HCT116 (cell line): ENCODE data around the gene LRFN4. TPM values are rescaled to one million over a fixed set of nuclear protein-coding genes. Genes with fewer than 3 reads are reported as not detected.

Experiments
- ATAC-seq: fragments of 200-7000 bp; cut with Tn5 transposase; 2 replicates; pipeline ENCODE4 v1.9.1; 2020; ENCODE audit warnings: mild to moderate bottlenecking, moderate library complexity
- BruUV-seq: library from RNA; stranded (reverse); fragments of 400-500 nt; replicated peaks from 2 replicates; lab custom pipeline; 2021; lab: Mats Ljungman, UMichigan
- CTCF ChIA-PET: fragments of 300-600 bp; sonication (Branson Sonifier 250); formaldehyde crosslinking; loops from one replicate; lab custom pipeline; 2021; ENCODE audit warnings: antibody characterized with exemption; lab: Charles Lee
- POLR2A ChIA-PET: fragments of 300-600, 350-600 bp; sonication (Branson Sonifier 250); formaldehyde crosslinking; loops from one replicate; lab custom pipeline; 2021; ENCODE audit warnings: antibody characterized with exemption; lab: Charles Lee
- RAD21 ChIA-PET, 2 experiments: fragments of 300-600 bp; sonication (Branson Sonifier 250); formaldehyde crosslinking; loops; one replicate each; lab custom pipeline; 2023; ENCODE audit warnings: low total read pairs in 2 of 2; ENCODE audit not compliant: uncharacterized antibody in 2 of 2, unreplicated experiment in 2 of 2, low non-redundant PET in 1 of 2; lab: Charles Lee
- DNase-seq: peaks from one replicate; pipeline ENCODE4 v3.0.0-alpha.2; 2010; ENCODE audit warnings: low read depth, low spot score
- H2AFZ ChIP-seq: fragments of 200-600 bp; shearing (Covaris generic), sonication (generic); 2 replicates; pipeline ENCODE4 v1.6.1; 2017; ENCODE audit warnings: low read depth, mixed run types, mixed read lengths, antibody characterized with exemption, low read length; ENCODE audit not compliant: poor library complexity, severe bottlenecking
- H3K27ac ChIP-seq: 2 replicates; pipeline ENCODE4 v1.5.1; 2012; ENCODE audit warnings: low read depth, low read length
- H3K27me3 ChIP-seq: fragments of 200-600 bp; sonication (generic); 2 replicates; pipeline ENCODE4 v1.6.1; 2016; ENCODE audit warnings: mixed run types, low read length, mixed read lengths; ENCODE audit not compliant: insufficient read depth
- H3K36me3 ChIP-seq, 2 experiments: fragments of 200-500 bp in 1 of 2; fragments of 200-600 bp in 1 of 2; sonication (Bioruptor generic) in 1 of 2; sonication (generic) in 1 of 2; 2 replicates each; pipeline versions ENCODE4 v1.5.1 to v1.6.1; 2014 to 2016; ENCODE audit warnings: low read length in 2 of 2, inconsistent platforms in 1 of 2, mixed read lengths in 1 of 2, mixed run types in 1 of 2; ENCODE audit not compliant: insufficient read depth in 2 of 2, control insufficient read depth in 1 of 2
- H3K4me1 ChIP-seq, 2 experiments: fragments of 200-600 bp in 1 of 2; sonication (generic) in 1 of 2; 2 replicates each; pipeline versions ENCODE4 v1.5.1 to v1.6.1; 2012 to 2017; ENCODE audit warnings: low read length in 2 of 2, inconsistent platforms in 1 of 2, mild to moderate bottlenecking in 1 of 2, mixed read lengths in 1 of 2, mixed run types in 1 of 2, moderate library complexity in 1 of 2; ENCODE audit not compliant: insufficient read depth in 2 of 2, control insufficient read depth in 1 of 2
- H3K4me2 ChIP-seq: fragments of 200-600 bp; sonication (generic); 2 replicates; pipeline ENCODE4 v1.6.1; 2017; ENCODE audit warnings: mixed run types, low read length, mixed read lengths
- H3K4me3 ChIP-seq, 2 experiments: fragments of 200-600 bp in 1 of 2; sonication (generic) in 1 of 2; replicated peaks in 1 of 2; 2 replicates each; pipeline ENCODE4 v1.5.1; 2011 to 2016; ENCODE audit warnings: low read length in 2 of 2, control low read depth in 1 of 2, low read depth in 1 of 2, mild to moderate bottlenecking in 1 of 2, mixed read lengths in 1 of 2, mixed run types in 1 of 2
- H3K79me2 ChIP-seq: fragments of 200-600 bp; sonication (generic); 2 replicates; pipeline ENCODE4 v1.6.1; 2017; ENCODE audit warnings: mild to moderate bottlenecking, mixed run types, low read length, moderate library complexity, mixed read lengths; ENCODE audit not compliant: insufficient read depth
- H3K9ac ChIP-seq: fragments of 200-600 bp; sonication (generic); 2 replicates; pipeline ENCODE4 v1.6.1; 2016; ENCODE audit warnings: low read length, mixed read lengths
- H3K9me2 ChIP-seq: fragments of 200-600 bp; sonication (generic), shearing (Covaris generic); 2 replicates; pipeline ENCODE4 v1.6.1; 2017; ENCODE audit warnings: mixed run types, mild to moderate bottlenecking, moderate library complexity; ENCODE audit not compliant: insufficient read depth
- H3K9me3 ChIP-seq, 2 experiments: fragments of 200-500 bp in 1 of 2; fragments of 200-600 bp in 1 of 2; sonication (Bioruptor generic) in 1 of 2; sonication (generic) in 1 of 2; 2 replicates each; pipeline ENCODE4 v1.6.1; 2014 to 2017; ENCODE audit warnings: low read length in 2 of 2, mixed read lengths in 2 of 2, inconsistent platforms in 1 of 2, low read depth in 1 of 2, mild to moderate bottlenecking in 1 of 2, mixed run types in 1 of 2, moderate library complexity in 1 of 2; ENCODE audit not compliant: control insufficient read depth in 1 of 2, insufficient read depth in 1 of 2
- H4K20me1 ChIP-seq: fragments of 200-600 bp; sonication (generic), shearing (Covaris generic); 2 replicates; pipeline ENCODE4 v1.6.1; 2017; ENCODE audit warnings: mixed run types, mild to moderate bottlenecking, moderate library complexity; ENCODE audit not compliant: insufficient read depth
- CEBPB ChIP-seq: IDR thresholded peaks from 2 replicates; pipeline ENCODE4 v1.6.1; 2012; ENCODE audit warnings: low read depth
- EGR1 ChIP-seq: IDR thresholded peaks from 2 replicates; pipeline ENCODE4 v1.6.1; 2012; ENCODE audit warnings: low read depth
- ELF1 ChIP-seq: IDR thresholded peaks from 2 replicates; pipeline ENCODE4 v1.6.1; 2012; ENCODE audit warnings: low read depth, borderline replicate concordance
- EZH2 ChIP-seq: fragments of 200-600 bp; sonication (generic); IDR thresholded peaks from 2 replicates; pipeline ENCODE4 v1.6.1; 2017; ENCODE audit warnings: antibody characterized with exemption, mixed run types
- EZH2phosphoT487 ChIP-seq: fragments of 200-600 bp; IDR thresholded peaks from 2 replicates; pipeline ENCODE4 v1.6.1; 2018; ENCODE audit warnings: antibody characterized with exemption, borderline replicate concordance
- JUND ChIP-seq: IDR thresholded peaks from 2 replicates; pipeline ENCODE4 v1.6.1; 2012
- MAX ChIP-seq: IDR thresholded peaks from 2 replicates; pipeline ENCODE4 v1.6.1; 2012
- POLR2A ChIP-seq: IDR thresholded peaks from 2 replicates; pipeline ENCODE4 v1.7.0; 2011; ENCODE audit warnings: borderline replicate concordance; ENCODE audit not compliant: insufficient read depth, insufficient read length; ENCODE audit errors: extremely low read depth
- POLR2AphosphoS5 ChIP-seq: IDR thresholded peaks from 2 replicates; pipeline ENCODE4 v1.6.1; 2011; ENCODE audit warnings: mild to moderate bottlenecking, low read depth, low read length, moderate library complexity
- RAD21 ChIP-seq: IDR thresholded peaks from 2 replicates; pipeline ENCODE4 v1.6.1; 2012; ENCODE audit warnings: low read depth, mild to moderate bottlenecking
- REST ChIP-seq: IDR thresholded peaks from 2 replicates; pipeline ENCODE4 v1.6.1; 2012; ENCODE audit warnings: low read depth
- SIN3A ChIP-seq: IDR thresholded peaks from 2 replicates; pipeline ENCODE4 v1.6.1; 2012; ENCODE audit warnings: low read depth
- SRF ChIP-seq: IDR thresholded peaks from 2 replicates; pipeline ENCODE4 v1.6.1; 2012; ENCODE audit warnings: low read depth
- TCF7L2 ChIP-seq: IDR thresholded peaks from 2 replicates; pipeline ENCODE4 v1.7.0; 2011; ENCODE audit warnings: borderline replicate concordance, inconsistent platforms; ENCODE audit not compliant: insufficient read depth, insufficient read length; ENCODE audit errors: extremely low read depth
- YY1 ChIP-seq: IDR thresholded peaks from 2 replicates; pipeline ENCODE4 v1.6.1; 2011; ENCODE audit warnings: low read length, low read depth, moderate library complexity, mild to moderate bottlenecking; ENCODE audit not compliant: insufficient replicate concordance; ENCODE audit errors: extremely low read depth
- ZFX ChIP-seq: fragments of 450-650 bp; IDR thresholded peaks from 2 replicates; pipeline ENCODE4 v1.6.1; 2017
- ZNF274 ChIP-seq: fragments of 200-500 bp; sonication (Bioruptor generic); IDR thresholded peaks from 2 replicates; pipeline ENCODE4 v1.6.1; 2014; ENCODE audit warnings: mild to moderate bottlenecking, low read depth, low read length, inconsistent platforms
- intact Hi-C: fragments of 100-400 bp; cut with micrococcal nuclease; formaldehyde crosslinking; loops from 2 replicates; pipeline ENCODE4 v1.10.0; 2022
- total RNA-seq: library from RNA; stranded (reverse); gene quantifications from one replicate; pipeline ENCODE4 v1.2.1, GENCODE V29; 2021; ENCODE audit not compliant: unreplicated experiment
- TF ChIP-seq, protein P1 (sequence below): IDR thresholded peaks from 2 replicates; pipeline ENCODE4 v1.6.1; 2011; ENCODE audit warnings: mild to moderate bottlenecking, low read length, moderate library complexity; ENCODE audit not compliant: insufficient replicate concordance; ENCODE audit errors: extremely low read depth
- TF ChIP-seq, protein P2 (sequence below), 3 experiments: fragments of 200-600 bp in 1 of 3; sonication (generic) in 1 of 3; IDR thresholded peaks in 2 of 3; conservative IDR thresholded peaks in 1 of 3; 2 replicates each; pipeline ENCODE4 v1.5.1; 2012 to 2017; ENCODE audit warnings: low read depth in 2 of 3, low read length in 2 of 3, antibody characterized with exemption in 1 of 3, borderline replicate concordance in 1 of 3, control low read depth in 1 of 3, mild to moderate bottlenecking in 1 of 3, mixed read lengths in 1 of 3, mixed run types in 1 of 3, moderate library complexity in 1 of 3; ENCODE audit not compliant: insufficient read depth in 1 of 3
- TF ChIP-seq, protein P3 (sequence below): IDR thresholded peaks from 2 replicates; pipeline ENCODE4 v1.6.1; 2012

The LRFN4 gene
- total RNA-seq, 1 experiment from 2014 or later: 55.4 TPM

DNA sequence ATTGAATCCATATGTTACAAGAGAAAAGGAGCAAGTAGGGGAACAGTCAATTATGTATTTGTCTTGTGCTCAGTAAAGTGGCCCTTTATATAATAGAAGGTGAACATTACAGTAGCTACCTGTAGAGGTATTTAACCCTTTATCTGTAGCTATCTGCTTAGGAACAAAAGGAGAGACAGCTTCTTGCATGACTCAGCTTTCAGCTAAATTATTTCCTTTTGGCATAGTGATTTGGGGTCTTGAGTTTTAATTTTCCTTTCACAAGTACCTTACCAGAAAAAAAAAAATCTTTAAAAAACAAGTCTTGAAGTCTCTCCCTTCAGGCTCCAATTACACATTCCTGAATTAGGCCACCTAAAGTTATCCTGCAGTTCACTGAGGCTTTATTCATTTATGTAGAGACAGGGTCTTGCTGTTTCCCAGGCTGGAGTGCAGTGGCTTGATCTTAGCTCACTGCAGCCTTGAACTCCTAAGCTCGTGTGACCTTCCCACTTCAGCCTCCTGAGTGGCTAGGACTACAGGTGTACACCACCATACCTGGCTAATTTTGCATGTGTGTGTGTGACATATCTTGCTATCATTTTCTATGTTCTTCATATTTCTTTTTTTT lies 46.2 kb upstream of the LRFN4 start:
- Histone ChIP-seq H4K20me1 (no peaks in the 10 kb centered on the region), H3K4me3 (no peak overlapping the region), H3K9ac (no peak overlapping the region), H3K27me3 (no peaks in the 10 kb centered on the region), H3K4me1 (peaks cover 0 to 4% of the 10 kb centered on the region in 2 experiments; a peak in 2 of 4 replicates), H2AFZ (no peak overlapping the region), H3K27ac (no peak overlapping the region), H3K9me2 (no peaks in the 10 kb centered on the region), H3K36me3 (no peaks in the 10 kb centered on the region), H3K79me2 (no peaks in the 10 kb centered on the region), H3K9me3 (no peaks in the 10 kb centered on the region), H3K4me2 (no peak overlapping the region)
- TF ChIP-seq ZFX (no peak), POLR2AphosphoS5 (no peak), MAX (no peak), EZH2 (no peak), ELF1 (no peak), EGR1 (no peak), POLR2A (no peak), EZH2phosphoT487 (no peak), REST (no peak), TCF7L2 (no peak), YY1 (no peak), SIN3A (no peak), CEBPB (no peak), ZNF274 (no peak), JUND (no peak), SRF (no peak), RAD21 (no peak)
- TF ChIP-seq, protein P1, sequence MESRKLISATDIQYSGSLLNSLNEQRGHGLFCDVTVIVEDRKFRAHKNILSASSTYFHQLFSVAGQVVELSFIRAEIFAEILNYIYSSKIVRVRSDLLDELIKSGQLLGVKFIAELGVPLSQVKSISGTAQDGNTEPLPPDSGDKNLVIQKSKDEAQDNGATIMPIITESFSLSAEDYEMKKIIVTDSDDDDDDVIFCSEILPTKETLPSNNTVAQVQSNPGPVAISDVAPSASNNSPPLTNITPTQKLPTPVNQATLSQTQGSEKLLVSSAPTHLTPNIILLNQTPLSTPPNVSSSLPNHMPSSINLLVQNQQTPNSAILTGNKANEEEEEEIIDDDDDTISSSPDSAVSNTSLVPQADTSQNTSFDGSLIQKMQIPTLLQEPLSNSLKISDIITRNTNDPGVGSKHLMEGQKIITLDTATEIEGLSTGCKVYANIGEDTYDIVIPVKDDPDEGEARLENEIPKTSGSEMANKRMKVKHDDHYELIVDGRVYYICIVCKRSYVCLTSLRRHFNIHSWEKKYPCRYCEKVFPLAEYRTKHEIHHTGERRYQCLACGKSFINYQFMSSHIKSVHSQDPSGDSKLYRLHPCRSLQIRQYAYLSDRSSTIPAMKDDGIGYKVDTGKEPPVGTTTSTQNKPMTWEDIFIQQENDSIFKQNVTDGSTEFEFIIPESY: no peak
- TF ChIP-seq, protein P2, sequence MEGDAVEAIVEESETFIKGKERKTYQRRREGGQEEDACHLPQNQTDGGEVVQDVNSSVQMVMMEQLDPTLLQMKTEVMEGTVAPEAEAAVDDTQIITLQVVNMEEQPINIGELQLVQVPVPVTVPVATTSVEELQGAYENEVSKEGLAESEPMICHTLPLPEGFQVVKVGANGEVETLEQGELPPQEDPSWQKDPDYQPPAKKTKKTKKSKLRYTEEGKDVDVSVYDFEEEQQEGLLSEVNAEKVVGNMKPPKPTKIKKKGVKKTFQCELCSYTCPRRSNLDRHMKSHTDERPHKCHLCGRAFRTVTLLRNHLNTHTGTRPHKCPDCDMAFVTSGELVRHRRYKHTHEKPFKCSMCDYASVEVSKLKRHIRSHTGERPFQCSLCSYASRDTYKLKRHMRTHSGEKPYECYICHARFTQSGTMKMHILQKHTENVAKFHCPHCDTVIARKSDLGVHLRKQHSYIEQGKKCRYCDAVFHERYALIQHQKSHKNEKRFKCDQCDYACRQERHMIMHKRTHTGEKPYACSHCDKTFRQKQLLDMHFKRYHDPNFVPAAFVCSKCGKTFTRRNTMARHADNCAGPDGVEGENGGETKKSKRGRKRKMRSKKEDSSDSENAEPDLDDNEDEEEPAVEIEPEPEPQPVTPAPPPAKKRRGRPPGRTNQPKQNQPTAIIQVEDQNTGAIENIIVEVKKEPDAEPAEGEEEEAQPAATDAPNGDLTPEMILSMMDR (IDR thresholded peaks at IDR 0.05 in 2 of 3, conservative IDR thresholded peaks at IDR 0.05 in 1 of 3; ENCODE audit: borderline replicate concordance in 1 of 3, insufficient read depth in 1 of 3, low read depth in 2 of 3, low read length in 2 of 3): no peak
- TF ChIP-seq, protein P3, sequence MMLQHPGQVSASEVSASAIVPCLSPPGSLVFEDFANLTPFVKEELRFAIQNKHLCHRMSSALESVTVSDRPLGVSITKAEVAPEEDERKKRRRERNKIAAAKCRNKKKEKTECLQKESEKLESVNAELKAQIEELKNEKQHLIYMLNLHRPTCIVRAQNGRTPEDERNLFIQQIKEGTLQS: no peak
- ChIA-PET RAD21 (interaction anchor here in 1 of 2 experiments (0.6 kb wide), 1 partner anchor 133 kb away, joined by 4 read pairs; the partner anchor contains the start of gene RBM4B), CTCF (no interaction called here), POLR2A (no interaction called here)
- no TSS peak for BruUV-seq
- no peak for DNase-seq
- ATAC-seq: no peak
- intact Hi-C loops: no loop called here
